Osteoblast (primary cell): Measurements from ENCODE around the gene PLXNA3. TPM values are rescaled to one million over a fixed set of nuclear protein-coding genes. Genes with fewer than 3 reads are reported as not detected.
A peak's percentile ranks its signal among the peaks of the same experiment; 100 is the strongest.
"Not testable (repeated sequence)": the region's sequence is repeated elsewhere in the genome, so short reads cannot be mapped to it uniquely, and the experiment has no call there.

Experiments used
- DNase-seq: peaks from one replicate; pipeline ENCODE4 v3.0.0; 2011; ENCODE audit warnings: low spot score, mixed read lengths; ENCODE audit not compliant: insufficient read length; ENCODE audit errors: missing footprints
- H2AFZ ChIP-seq: 2 replicates; pipeline ENCODE4 v1.6.0; 2011; ENCODE audit warnings: mild to moderate bottlenecking, low read length
- H3K27ac ChIP-seq: 2 replicates; pipeline ENCODE4 v1.5.1; 2011; ENCODE audit warnings: mild to moderate bottlenecking, low read depth, low read length, moderate library complexity
- H3K27me3 ChIP-seq: 2 replicates; pipeline ENCODE4 v1.6.0; 2012; ENCODE audit warnings: mild to moderate bottlenecking, control low read depth, inconsistent platforms, low read length, moderate library complexity; ENCODE audit not compliant: insufficient read depth
- H3K36me3 ChIP-seq: 2 replicates; pipeline ENCODE4 v1.5.1; 2011; ENCODE audit warnings: mild to moderate bottlenecking, low read length, control low read depth, moderate library complexity; ENCODE audit not compliant: insufficient read depth
- H3K4me1 ChIP-seq: 2 replicates; pipeline ENCODE4 v1.5.1; 2011; ENCODE audit warnings: mild to moderate bottlenecking, low read length, control low read depth, moderate library complexity; ENCODE audit not compliant: insufficient read depth
- H3K4me2 ChIP-seq: 2 replicates; pipeline ENCODE4 v1.6.0; 2011; ENCODE audit warnings: mild to moderate bottlenecking, low read length; ENCODE audit not compliant: insufficient read depth
- H3K4me3 ChIP-seq: fragments of 200-600 bp; sonication (generic); 3 replicates; pipeline ENCODE4 v1.5.1; 2012; ENCODE audit warnings: mild to moderate bottlenecking, low read length, inconsistent platforms; ENCODE audit not compliant: insufficient read depth
- H3K79me2 ChIP-seq: 2 replicates; pipeline ENCODE4 v1.6.0; 2012; ENCODE audit warnings: mild to moderate bottlenecking, low read length, control low read depth, inconsistent platforms; ENCODE audit not compliant: insufficient read depth
- H3K9me3 ChIP-seq: 2 replicates; pipeline ENCODE4 v1.5.1; 2011; ENCODE audit warnings: low read depth, low read length, control low read depth
- H4K20me1 ChIP-seq: 2 replicates; pipeline ENCODE4 v1.6.0; 2012; ENCODE audit warnings: mild to moderate bottlenecking, low read length, control low read depth; ENCODE audit not compliant: insufficient read depth
- CTCF ChIP-seq: IDR thresholded peaks from 2 replicates; pipeline ENCODE4 v1.5.1; 2011; ENCODE audit warnings: mild to moderate bottlenecking, low read depth, low read length, moderate library complexity; ENCODE audit errors: extremely low read depth
- total RNA-seq: library from RNA; depleted of rRNA; stranded (reverse); fragments of >200 nt; gene quantifications from 2 replicates; pipeline ENCODE4 v1.2.3, GENCODE V29; 2012

The PLXNA3 gene
- total RNA-seq, 1 donor, result 18.8 TPM

DNA sequence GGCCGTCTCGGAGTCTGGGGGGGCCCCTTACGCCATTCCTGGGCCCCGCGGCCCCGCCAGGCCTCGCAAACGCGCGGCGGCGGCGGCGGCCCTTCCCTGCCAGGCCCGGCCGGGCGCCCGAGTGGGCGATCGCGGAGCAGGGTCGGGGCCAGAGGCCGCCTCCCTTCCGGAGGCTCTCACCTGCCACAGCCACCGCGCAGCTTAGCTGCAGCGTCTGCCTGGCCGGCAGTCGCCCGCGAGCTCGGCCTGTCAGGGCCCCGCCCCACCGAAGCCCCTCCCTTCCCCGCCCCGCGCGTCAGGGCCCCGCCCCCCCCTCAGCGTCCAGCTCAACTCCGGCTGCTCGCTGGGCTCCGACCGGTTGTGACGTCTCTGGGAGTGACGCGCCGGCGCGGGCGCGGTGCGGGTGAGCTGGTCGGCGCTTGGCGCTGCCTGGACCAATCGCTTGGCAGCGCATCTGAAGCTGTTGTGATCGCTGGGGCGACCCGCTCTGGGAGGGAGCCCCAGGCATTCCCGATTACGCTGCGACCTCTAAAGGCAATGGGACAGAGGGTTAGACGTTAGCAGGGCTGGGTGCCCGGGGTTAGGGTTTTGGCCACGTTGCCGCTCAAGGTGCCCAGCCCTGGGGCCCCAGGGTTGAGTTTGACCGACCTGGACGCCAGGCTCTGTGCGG, 32.5 kb downstream of the PLXNA3 start, which contains the start of gene SLC10A3:
SLC10A3 (minus strand) TSS at position 216 of the 670 bp plus-strand sequence. CDS start 1,689 bp downstream, outside the sequence.
- peak within 1 kb of the TSS; percentile 69 for H3K27ac ChIP-seq
- peaks cover 15% of the 10 kb centered on the region for H3K79me2 ChIP-seq
- no peaks in the 10 kb centered on the region for H3K9me3 ChIP-seq
- H4K20me1 ChIP-seq, result peaks cover 7% of the 10 kb centered on the region
- H3K27me3 ChIP-seq, result no peaks in the 10 kb centered on the region
- peak within 1 kb of the TSS; percentile 73 for H3K4me3 ChIP-seq
- peaks cover 11% of the 10 kb centered on the region for H3K36me3 ChIP-seq
- peak within 1 kb of the TSS; percentile 67 for H2AFZ ChIP-seq
- H3K4me2 ChIP-seq, result peak within 1 kb of the TSS; percentile 84
- no peak for TF ChIP-seq CTCF
- peaks cover 10% of the 10 kb centered on the region for H3K4me1 ChIP-seq
- peak; percentile 100 for DNase-seq

- no peak overlapping the region for H3K4me3 ChIP-seq
- no peaks in the 10 kb centered on the region for H4K20me1 ChIP-seq
- peaks cover 1% of the 10 kb centered on the region for H3K4me1 ChIP-seq
- no peak overlapping the region for H2AFZ ChIP-seq
- no peaks in the 10 kb centered on the region for H3K9me3 ChIP-seq
- no peak for DNase-seq
- no peak overlapping the region for H3K4me2 ChIP-seq
- H3K27me3 ChIP-seq, result no peaks in the 10 kb centered on the region
- H3K36me3 ChIP-seq, result no peaks in the 10 kb centered on the region
- peaks cover under 1% of the 10 kb centered on the region for H3K79me2 ChIP-seq
- no peak for TF ChIP-seq CTCF
- no peak overlapping the region for H3K27ac ChIP-seq
Observed at GRCh38 chrX:154494715-154495114, 36.6 kb downstream of the PLXNA3 start.

- DNase-seq, result no peak
- no peaks in the 10 kb centered on the region for H3K27me3 ChIP-seq
- no peak overlapping the region for H3K4me2 ChIP-seq
- no peak overlapping the region for H3K27ac ChIP-seq
- H4K20me1 ChIP-seq, result no peaks in the 10 kb centered on the region
- H3K4me3 ChIP-seq, result no peak overlapping the region
- no peak for TF ChIP-seq CTCF
- no peaks in the 10 kb centered on the region for H3K36me3 ChIP-seq
- no peaks in the 10 kb centered on the region for H3K79me2 ChIP-seq
- no peaks in the 10 kb centered on the region for H3K9me3 ChIP-seq
- no peaks in the 10 kb centered on the region for H3K4me1 ChIP-seq
- H2AFZ ChIP-seq, result no peak overlapping the region
Observed at GRCh38 chrX:154495472-154495922, 37.4 kb downstream of the PLXNA3 start.

GRCh38 chrX:154496591-154497137, 38.6 kb downstream of the PLXNA3 start:
- H3K4me3 ChIP-seq, H3K36me3 ChIP-seq, H3K4me1 ChIP-seq, H3K27me3 ChIP-seq, H3K9me3 ChIP-seq, DNase-seq, H4K20me1 ChIP-seq, H3K4me2 ChIP-seq, H3K27ac ChIP-seq, H3K79me2 ChIP-seq, H2AFZ ChIP-seq: not testable (repeated sequence)

DNA sequence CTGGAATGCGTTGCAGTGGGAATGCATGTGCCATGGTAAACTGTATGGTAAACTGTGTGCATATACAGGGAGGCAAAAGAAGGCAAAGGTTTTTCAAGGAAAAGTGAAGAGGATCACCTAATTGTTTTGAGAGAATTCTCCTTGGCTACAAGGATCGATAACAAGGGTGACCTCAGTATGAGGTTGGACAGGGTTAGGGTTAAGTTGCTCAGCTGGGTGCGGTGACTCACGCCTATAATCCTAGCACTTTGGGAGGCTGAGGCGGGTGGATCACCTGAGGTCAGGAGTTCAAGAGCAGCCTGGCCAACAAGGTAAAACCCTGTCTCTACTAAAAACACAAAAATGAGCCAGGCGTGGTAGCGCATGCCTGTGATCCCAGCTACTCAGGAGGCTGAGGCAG, 43.3 kb downstream of the PLXNA3 start:
- not testable (repeated sequence) for H3K4me1 ChIP-seq, H4K20me1 ChIP-seq, H3K4me2 ChIP-seq, H3K79me2 ChIP-seq, H3K27me3 ChIP-seq, H3K27ac ChIP-seq, H3K36me3 ChIP-seq, H3K9me3 ChIP-seq, H2AFZ ChIP-seq, H3K4me3 ChIP-seq
- DNase-seq, result peak; percentile 39
